H1 (cell line): Measurements from ENCODE around the gene APH1B.

Source experiments
- EZH2 ChIP-seq: fragments of 200-600 bp; sonication (generic); IDR thresholded peaks from 2 replicates; pipeline ENCODE4 v1.7.1; 2012; ENCODE audit warnings: low read depth, mild to moderate bottlenecking, moderate library complexity, low read length, inconsistent platforms; ENCODE audit not compliant: severe bottlenecking
- FOSL1 ChIP-seq: IDR thresholded peaks from 2 replicates; pipeline ENCODE4 v1.6.1; 2011; ENCODE audit warnings: mild to moderate bottlenecking, low read depth, low read length, moderate library complexity; ENCODE audit not compliant: insufficient read depth
- POLR2AphosphoS5 ChIP-seq: IDR thresholded peaks from 2 replicates; pipeline ENCODE4 v1.6.1; 2011; ENCODE audit warnings: low read depth, low read length
- TF ChIP-seq, protein P1 (sequence below), 3 experiments: IDR thresholded peaks; 1 replicate in 2 of 3; 2 replicates in 1 of 3; pipeline versions ENCODE4 v1.5.1 to v1.6.1; 2011; ENCODE audit warnings: low read length in 3 of 3, mild to moderate bottlenecking in 3 of 3, inconsistent platforms in 2 of 3, low read depth in 1 of 3, moderate library complexity in 1 of 3; ENCODE audit not compliant: insufficient read depth in 1 of 3; ENCODE audit errors: control extremely low read depth in 1 of 3

DNA sequence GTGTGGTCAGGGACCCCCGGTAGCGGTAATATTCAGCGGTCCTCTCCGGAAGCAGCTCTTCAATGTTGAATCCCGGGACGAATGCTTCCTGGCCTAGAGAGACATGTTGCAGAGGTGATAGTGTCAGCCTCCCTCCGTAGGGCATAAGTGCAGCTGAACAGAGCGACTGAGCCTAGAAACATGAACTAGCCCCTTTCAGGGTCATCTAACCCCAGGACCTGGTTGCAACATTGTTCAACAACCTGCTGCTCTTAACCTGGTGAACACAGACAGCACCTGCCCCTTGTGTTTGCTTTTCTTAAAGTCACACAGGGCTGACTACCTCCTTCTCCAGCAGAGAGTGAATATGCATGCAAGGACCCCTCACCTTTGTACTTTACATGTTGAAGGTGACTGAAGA lies 62.9 kb downstream of the APH1B start:
- TF ChIP-seq EZH2 (no peak), FOSL1 (no peak), POLR2AphosphoS5 (no peak)
- TF ChIP-seq, protein P1, sequence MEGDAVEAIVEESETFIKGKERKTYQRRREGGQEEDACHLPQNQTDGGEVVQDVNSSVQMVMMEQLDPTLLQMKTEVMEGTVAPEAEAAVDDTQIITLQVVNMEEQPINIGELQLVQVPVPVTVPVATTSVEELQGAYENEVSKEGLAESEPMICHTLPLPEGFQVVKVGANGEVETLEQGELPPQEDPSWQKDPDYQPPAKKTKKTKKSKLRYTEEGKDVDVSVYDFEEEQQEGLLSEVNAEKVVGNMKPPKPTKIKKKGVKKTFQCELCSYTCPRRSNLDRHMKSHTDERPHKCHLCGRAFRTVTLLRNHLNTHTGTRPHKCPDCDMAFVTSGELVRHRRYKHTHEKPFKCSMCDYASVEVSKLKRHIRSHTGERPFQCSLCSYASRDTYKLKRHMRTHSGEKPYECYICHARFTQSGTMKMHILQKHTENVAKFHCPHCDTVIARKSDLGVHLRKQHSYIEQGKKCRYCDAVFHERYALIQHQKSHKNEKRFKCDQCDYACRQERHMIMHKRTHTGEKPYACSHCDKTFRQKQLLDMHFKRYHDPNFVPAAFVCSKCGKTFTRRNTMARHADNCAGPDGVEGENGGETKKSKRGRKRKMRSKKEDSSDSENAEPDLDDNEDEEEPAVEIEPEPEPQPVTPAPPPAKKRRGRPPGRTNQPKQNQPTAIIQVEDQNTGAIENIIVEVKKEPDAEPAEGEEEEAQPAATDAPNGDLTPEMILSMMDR (IDR thresholded peaks at IDR 0.05; ENCODE audit: control extremely low read depth in 1 of 3, insufficient read depth in 1 of 3, low read depth in 1 of 3, low read length in 3 of 3), result no peak
